ENCODE measurements around the gene ZNF326. TPM values are rescaled to one million over a fixed set of nuclear protein-coding genes. Genes with fewer than 3 reads are reported as not detected.

ZNF326 gene
- total and polyA plus RNA-seq, 2 of the 4 experiments (the other 2 are of a cell fraction) = 4.5 to 17.0 TPM

DNA sequence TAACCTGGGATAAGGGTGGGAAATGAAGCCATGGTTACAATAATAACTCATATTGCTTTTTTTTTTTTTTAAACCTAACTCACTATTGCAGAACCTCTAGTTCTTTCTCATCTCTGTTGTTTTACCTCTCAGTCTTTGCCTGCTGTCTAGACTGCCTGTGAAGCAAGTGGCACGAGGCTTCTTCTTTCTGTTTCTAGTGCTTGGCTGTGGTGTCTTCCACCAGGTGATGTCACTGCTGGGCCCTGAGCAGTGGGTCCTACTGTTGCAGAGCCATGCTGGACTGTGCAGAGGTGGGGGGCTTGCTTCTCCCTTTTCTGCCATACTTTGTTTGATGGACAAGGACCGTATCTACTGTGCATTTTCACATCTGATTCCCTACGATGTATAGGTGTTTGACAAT lies 51.7 kb downstream of the ZNF326 start:
- Histone ChIP-seq H2BK120ac (ENCODE audit: low read depth, low read length) (no peak overlapping the region), H3K9me3 (ENCODE audit: control insufficient read depth, insufficient read depth, low read length) (no peaks in the 10 kb centered on the region), H3K4ac (ENCODE audit: low read depth, low read length) (no peak overlapping the region), H3K9me1 (ENCODE audit: insufficient read depth, low read length) (no peaks in the 10 kb centered on the region), H3K79me1 (ENCODE audit: low read depth in 1 of 2, low read length in 2 of 2) (no peaks in the 10 kb centered on the region), H4K5ac (ENCODE audit: low read depth, low read length) (no peak overlapping the region), H3K27me3 (ENCODE audit: control insufficient read depth, insufficient read depth, low read length) (peaks cover 10% of the 10 kb centered on the region), H3K9ac (ENCODE audit: low read depth, low read length) (no peak overlapping the region), H2BK5ac (ENCODE audit: low read depth, low read length, poor library complexity, severe bottlenecking) (no peak overlapping the region), H4K8ac (ENCODE audit: low read depth in 2 of 2, low read length in 2 of 2) (no peak overlapping the region), H2AK9ac (replicated peaks; ENCODE audit: low read depth, low read length, poor library complexity) (no peak overlapping the region), H3K56ac (ENCODE audit: extremely low read depth, insufficient read depth, low read length) (no peak overlapping the region), H3K27ac (ENCODE audit: insufficient read depth, low read length) (no peak overlapping the region), H3K4me1 (ENCODE audit: control insufficient read depth, insufficient read depth, low read length) (no peaks in the 10 kb centered on the region), H3K23ac (ENCODE audit: low read depth, low read length) (no peak overlapping the region), H4K91ac (ENCODE audit: insufficient read depth, low read depth, low read length) (no peak overlapping the region), H2BK20ac (ENCODE audit: low read depth, low read length) (no peak overlapping the region), H3K4me2 (ENCODE audit: low read depth, low read length) (no peak overlapping the region), H2AFZ (replicated peaks; ENCODE audit: low read length, poor library complexity) (no peak overlapping the region), H3K36me3 (ENCODE audit: control insufficient read depth, insufficient read depth, low read length) (no peaks in the 10 kb centered on the region), H2BK15ac (ENCODE audit: low read depth, low read length) (no peak overlapping the region), H3K14ac (replicated peaks; ENCODE audit: low read depth, low read length) (no peak overlapping the region), H3K4me3 (ENCODE audit: insufficient read depth, low read depth, low read length) (no peak overlapping the region), H2AK5ac (ENCODE audit: low read depth, low read length) (no peak overlapping the region), H4K20me1 (ENCODE audit: insufficient read depth, low read length) (no peaks in the 10 kb centered on the region), H3K18ac (ENCODE audit: low read depth, low read length) (no peak overlapping the region)
- in situ Hi-C loops (cut with MboI; ENCODE audit: low sequenced_read_pairs) = no loop called here
- BruUV-seq (replicated peaks) = no TSS peak
- DNase-seq (no peak), ATAC-seq (ENCODE audit: low read depth) (no peak)
- POLR2A ChIA-PET (ENCODE audit: unreplicated experiment) = no interaction called here
- CTCF ChIA-PET = interaction anchor here (0.5 to 1.1 kb wide), 2 partner anchors 42 to 1192 kb away, joined by 3 to 4 read pairs; no protein-coding TSS in a partner anchor
- no CpG with 5 or more reads among the region's 3 CpGs for WGBS, 2 experiments (ENCODE audit: extremely low coverage in 2 of 2, insufficient read length in 1 of 2)
- TF ChIP-seq RFX5 (IDR thresholded peaks at IDR 0.05; ENCODE audit: low read depth, low read length) (no peak), POLR2A (IDR thresholded peaks at IDR 0.05; ENCODE audit: low read depth, low read length) (no peak), RCOR1 (IDR thresholded peaks at IDR 0.05; ENCODE audit: insufficient replicate concordance, low read length) (no peak), FOS (IDR thresholded peaks at IDR 0.05; ENCODE audit: low read depth, low read length) (no peak), NFE2L2 (IDR thresholded peaks at IDR 0.05; ENCODE audit: low read depth, low read length) (no peak), SMC3 (IDR thresholded peaks at IDR 0.05; ENCODE audit: low read depth, low read length) (no peak), CTCF (conservative IDR thresholded peaks at IDR 0.05; ENCODE audit: low read depth, low read length) (no peak), MAFK (IDR thresholded peaks at IDR 0.05; ENCODE audit: low read depth, low read length) (no peak), CHD1 (IDR thresholded peaks at IDR 0.05; ENCODE audit: low read depth, low read length) (no peak)
- dilution Hi-C loops (cut with HindIII; ENCODE audit: low sequenced_read_pairs, unreplicated experiment) = no loop called here
- intact Hi-C loops (cut with micrococcal nuclease) = loop anchor here (5.0 kb wide), 1 partner anchor 1121 kb away; no protein-coding TSS in a partner anchor
